HepG2 (cell line): Measurements from ENCODE around the gene DNAH8. TPM values are rescaled to one million over a fixed set of nuclear protein-coding genes. Genes with fewer than 3 reads are reported as not detected.

Experiments
- ATAC-seq: fragments of 200-7000 bp; cut with Tn5 transposase; 3 replicates; pipeline ENCODE4 v1.9.1; 2020; ENCODE audit warnings: mild to moderate bottlenecking, moderate library complexity
- BruUV-seq: library from RNA; stranded (reverse); fragments of 400-500 nt; replicated peaks from 2 replicates; lab custom pipeline; 2021; lab: Mats Ljungman, UMichigan
- CTCF ChIA-PET: fragments of 300-600 bp; formaldehyde crosslinking; extraction: SDS; loops from one replicate; lab custom pipeline; 2021; ENCODE audit warnings: low total read pairs, inconsistent platforms, low intra/inter-chr PET ratio; lab: Yijun Ruan, JAX
- POLR2A ChIA-PET: fragments of 350-600 bp; sonication (Branson Sonifier 250); formaldehyde crosslinking; loops from one replicate; lab custom pipeline; 2020; ENCODE audit warnings: antibody characterized with exemption, inconsistent platforms; lab: Yijun Ruan, JAX
- DNase-seq: peaks from one replicate; pipeline ENCODE4 v3.0.0-alpha.2; 2015; ENCODE audit warnings: low spot score
- FAIRE-seq: peaks from 3 replicates; lab custom pipeline; 2011; peaks lifted over from hg19 to GRCh38; lab: Jason Lieb, UNC
- H2AFZ ChIP-seq: one replicate; pipeline ENCODE4 v1.6.1; 2011; ENCODE audit warnings: low read length, inconsistent platforms
- H3K27ac ChIP-seq: fragments of 300-600 bp; 3 replicates; pipeline ENCODE4 v1.8.0; 2011; ENCODE audit warnings: mixed run types, mild to moderate bottlenecking, mixed read lengths, low read length, inconsistent platforms; ENCODE audit not compliant: insufficient read depth; ENCODE audit errors: extremely low read length
- H3K27me3 ChIP-seq, 2 experiments: fragments of 200-600 bp in 1 of 2; 2 replicates in 1 of 2; 3 replicates in 1 of 2; pipeline versions ENCODE4 v1.6.0 to v1.8.0; 2011; ENCODE audit warnings: low read length in 2 of 2, mild to moderate bottlenecking in 2 of 2, moderate library complexity in 2 of 2, inconsistent platforms in 1 of 2; ENCODE audit not compliant: insufficient read depth in 2 of 2, control insufficient read depth in 1 of 2
- H3K36me3 ChIP-seq, 2 experiments: fragments of 200-600 bp in 1 of 2; replicated peaks in 1 of 2; 2 replicates in 1 of 2; 3 replicates in 1 of 2; pipeline versions ENCODE4 v1.5.1 to v1.8.0; 2011; ENCODE audit warnings: low read length in 2 of 2, inconsistent platforms in 1 of 2; ENCODE audit not compliant: insufficient read depth in 2 of 2, control insufficient read depth in 1 of 2
- H3K4me1 ChIP-seq: 2 replicates; pipeline ENCODE4 v1.5.1; 2012; ENCODE audit warnings: low read length, inconsistent platforms; ENCODE audit not compliant: insufficient read depth
- H3K4me2 ChIP-seq: 2 replicates; pipeline ENCODE4 v1.6.0; 2011; ENCODE audit warnings: low read depth, low read length, inconsistent platforms
- H3K4me3 ChIP-seq, 3 experiments: fragments of 200-600 bp in 1 of 3; sonication (generic), shearing (Covaris generic) in 1 of 3; replicated peaks in 1 of 3; 2 replicates each; pipeline ENCODE4 v1.5.1; 2011 to 2016; ENCODE audit warnings: low read length in 3 of 3, inconsistent platforms in 2 of 3, low read depth in 2 of 3, mild to moderate bottlenecking in 2 of 3, control low read depth in 1 of 3, mixed read lengths in 1 of 3; ENCODE audit not compliant: insufficient read depth in 1 of 3
- H3K79me2 ChIP-seq: one replicate; pipeline ENCODE4 v1.6.1; 2011; ENCODE audit warnings: low read length, inconsistent platforms; ENCODE audit not compliant: insufficient read depth
- H3K9ac ChIP-seq: 2 replicates; pipeline ENCODE4 v1.6.0; 2011; ENCODE audit warnings: mild to moderate bottlenecking, low read depth, low read length, inconsistent platforms; ENCODE audit not compliant: insufficient read depth
- H3K9me3 ChIP-seq: 2 replicates; pipeline ENCODE4 v1.5.1; 2012; ENCODE audit warnings: mild to moderate bottlenecking, low read length
- H4K20me1 ChIP-seq: 2 replicates; pipeline ENCODE4 v1.6.0; 2011; ENCODE audit warnings: inconsistent platforms, mild to moderate bottlenecking, low read length, moderate library complexity; ENCODE audit not compliant: insufficient read depth
- MBNL3 ChIP-seq: fragments of 250-450 bp; sonication (Bioruptor Pico); conservative IDR thresholded peaks from 2 replicates; pipeline ENCODE4 v1.8.0; 2022; ENCODE audit warnings: mild to moderate bottlenecking, inconsistent platforms
- POLR2A ChIP-seq, 2 experiments: IDR thresholded peaks; 2 replicates each; pipeline ENCODE4 v1.6.1; 2011; ENCODE audit warnings: low read depth in 2 of 2, low read length in 2 of 2, mild to moderate bottlenecking in 1 of 2, moderate library complexity in 1 of 2; ENCODE audit not compliant: insufficient read depth in 1 of 2
- RXRB ChIP-seq: IDR thresholded peaks from 2 replicates; pipeline ENCODE4 v1.6.1; 2016; ENCODE audit warnings: borderline replicate concordance, missing genetic modification reagents, missing compliant biosample characterization
- SIN3A ChIP-seq: IDR thresholded peaks from 2 replicates; pipeline ENCODE4 v1.6.1; 2011; ENCODE audit warnings: low read depth, mild to moderate bottlenecking, control low read depth, low read length, borderline replicate concordance
- ZBTB3 ChIP-seq: sonication (generic); formaldehyde crosslinking; IDR thresholded peaks from 2 replicates; pipeline ENCODE4 v1.4.0; 2020; ENCODE audit warnings: low read depth, mild to moderate bottlenecking, moderate library complexity, missing genetic modification reagents, borderline replicate concordance
- ZMAT5 ChIP-seq: sonication (generic); formaldehyde crosslinking; IDR thresholded peaks from 2 replicates; pipeline ENCODE4 v1.5.0; 2020; ENCODE audit warnings: mild to moderate bottlenecking, low read depth, missing genetic modification reagents, borderline replicate concordance
- ZNF513 ChIP-seq: sonication (generic); formaldehyde crosslinking; conservative IDR thresholded peaks from 2 replicates; pipeline ENCODE4 v1.5.0; 2020; ENCODE audit warnings: missing genetic modification reagents
- ZNF878 ChIP-seq: sonication (generic); formaldehyde crosslinking; IDR thresholded peaks from 2 replicates; pipeline ENCODE4 v1.8.1; 2023; ENCODE audit warnings: mild to moderate bottlenecking, missing genetic modification reagents, moderate library complexity
- ZNF883 ChIP-seq: sonication (generic); formaldehyde crosslinking; IDR thresholded peaks from 2 replicates; pipeline ENCODE4 v1.5.1; 2020; ENCODE audit warnings: mild to moderate bottlenecking, missing genetic modification reagents; ENCODE audit errors: not compliant biosample characterization
- WGBS: methylation state at CpG from one replicate; pipeline ENCODE4 v1.1.6; 2017; ENCODE audit warnings: low lambda C conversion rate; 5-methylcytosine and 5-hydroxymethylcytosine counted together
- in situ Hi-C: cut with HindIII; loops from 2 replicates; pipeline ENCODE4 v1.10.0; 2017; ENCODE audit warnings: low pct_unique_long_range_greater_than_20kb; ENCODE audit not compliant: extremely low pct_ligation_motif_present
- intact Hi-C: fragments of 100-400 bp; cut with micrococcal nuclease; formaldehyde crosslinking; loops from one replicate; pipeline ENCODE4 v1.10.0; 2022; ENCODE audit not compliant: unreplicated experiment
- polyA plus RNA-seq, 8 experiments: library from polyadenylated mRNA; depleted of rRNA in 3 of 8; stranded (reverse) in 7 of 8; unstranded in 1 of 8; fragments of >200 nt; fragmentation: Illumina TruSeq in 4 of 8; extraction: Trizol in 4 of 8; gene quantifications; 2 replicates each; pipeline versions ENCODE4 v1.2.1 to v1.2.3, GENCODE V29; 2011 to 2016; ENCODE audit warnings: low read depth in 4 of 8, missing spikeins in 1 of 8, mixed read lengths in 1 of 8; ENCODE audit not compliant: insufficient read depth in 1 of 8
- total RNA-seq, 5 experiments: library from RNA; depleted of rRNA; stranded (reverse); fragments of >200 nt; fragmentation: Illumina TruSeq; extraction: Trizol; gene quantifications; 2 replicates each; pipeline ENCODE4 v1.2.3, GENCODE V29; 2016; ENCODE audit warnings: low read depth in 1 of 5

The DNAH8 gene
- total and polyA plus RNA-seq, 2 of the 13 experiments (the other 11 are each of a cell fraction or from before 2014, with no cell fraction given), result not detected

GRCh38 chr6:38801305-38801704 lies 86.2 kb downstream of the DNAH8 start:
- no peaks in the 10 kb centered on the region for H3K27me3 ChIP-seq
- WGBS, result 21% methylated on average over 4 of the region's 4 CpGs
- ChIA-PET POLR2A (no interaction called here), CTCF (no interaction called here)
- H4K20me1 ChIP-seq, result no peaks in the 10 kb centered on the region
- no peaks in the 10 kb centered on the region for H3K79me2 ChIP-seq
- H3K4me1 ChIP-seq, result no peaks in the 10 kb centered on the region
- no peak for DNase-seq
- H3K4me3 ChIP-seq, result no peak overlapping the region
- in situ Hi-C loops, result no loop called here
- H3K4me2 ChIP-seq, result no peak overlapping the region
- no TSS peak for BruUV-seq
- no peak for FAIRE-seq
- H3K36me3 ChIP-seq, result no peaks in the 10 kb centered on the region
- no peak for ATAC-seq
- no peak overlapping the region for H3K9ac ChIP-seq
- no peaks in the 10 kb centered on the region for H3K9me3 ChIP-seq
- H2AFZ ChIP-seq, result no peak overlapping the region
- no peak overlapping the region for H3K27ac ChIP-seq
- intact Hi-C loops, result no loop called here
- TF ChIP-seq MBNL3 (CRISPR knock-in tag), result no peak
- no peak for TF ChIP-seq SIN3A
- TF ChIP-seq ZNF883 (CRISPR knock-in tag), result no peak
- no peak for TF ChIP-seq ZBTB3 (CRISPR knock-in tag)
- TF ChIP-seq RXRB (CRISPR knock-in tag), result no peak
- no peak for TF ChIP-seq ZNF878 (CRISPR knock-in tag)
- no peak for TF ChIP-seq ZNF513 (CRISPR knock-in tag)
- TF ChIP-seq POLR2A (IDR thresholded peaks at IDR 0.05; ENCODE audit: insufficient read depth in 1 of 2, low read depth in 2 of 2, low read length in 2 of 2), result no peak
- TF ChIP-seq ZMAT5, result no peak
- TF ChIP-seq, all 625 proteins: peak for 0
